T-helper 2 cell (primary cell): ENCODE measurements around the gene GJC2.

Source experiments
- DNase-seq, 5 experiments: peaks; one replicate each; pipeline versions ENCODE4 v3.0.0 to v3.0.0-alpha.2; 2012 to 2022

Gene GJC2

DNA sequence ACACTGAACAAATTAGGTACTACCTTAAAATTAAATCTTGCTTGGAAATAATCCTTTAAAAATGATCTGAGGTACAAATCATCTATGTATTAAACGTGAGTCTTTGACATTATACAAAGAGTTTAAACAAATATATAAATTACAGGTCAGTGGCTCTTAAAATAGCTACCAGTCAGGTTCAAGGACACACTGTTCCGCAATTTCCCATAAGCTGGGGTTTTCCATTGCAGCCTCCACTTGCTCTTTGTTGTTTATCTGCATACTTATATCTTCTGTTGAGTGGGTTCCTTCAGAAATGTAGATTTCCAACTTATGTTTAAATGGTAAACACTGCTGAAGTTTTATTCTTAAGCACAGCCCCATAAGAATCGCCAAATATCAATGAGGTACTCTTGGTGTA is 34.9 kb upstream of the GJC2 start:
- DNase-seq, result no peak

GRCh38 chr1:228117335-228117734 is 32.4 kb upstream of the GJC2 start:
- DNase-seq, result no peak

- no peak for DNase-seq
Observed at GRCh38 chr1:228118040-228118439, 31.7 kb upstream of the GJC2 start.

- DNase-seq, result no peak
Observed at GRCh38 chr1:228120351-228120750, 29.4 kb upstream of the GJC2 start.

- no peak for DNase-seq
Observed at GRCh38 chr1:228120857-228121489, 28.8 kb upstream of the GJC2 start.

GRCh38 chr1:228122921-228123441 is 26.7 kb upstream of the GJC2 start:
- DNase-seq, result no peak

DNA sequence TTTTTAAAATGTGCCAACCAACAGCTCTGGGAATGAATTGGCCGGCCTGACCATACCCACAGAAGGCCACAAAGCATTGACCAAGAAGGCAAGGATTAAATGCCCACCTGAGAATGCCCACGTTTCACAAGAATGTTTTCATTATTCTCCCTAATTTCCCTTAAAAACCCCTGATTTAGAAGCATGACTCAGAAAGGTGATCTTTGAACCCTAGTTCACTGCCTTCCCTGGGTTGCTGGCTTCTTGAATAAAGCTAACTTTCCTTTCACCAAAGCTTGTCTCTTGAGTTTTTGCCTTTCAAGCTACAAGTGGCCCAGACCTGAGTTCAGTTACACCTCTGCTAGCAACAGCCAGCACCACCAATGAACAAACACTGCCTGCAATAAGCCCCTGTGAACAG is 26.2 kb upstream of the GJC2 start:
- DNase-seq, result no peak

DNA sequence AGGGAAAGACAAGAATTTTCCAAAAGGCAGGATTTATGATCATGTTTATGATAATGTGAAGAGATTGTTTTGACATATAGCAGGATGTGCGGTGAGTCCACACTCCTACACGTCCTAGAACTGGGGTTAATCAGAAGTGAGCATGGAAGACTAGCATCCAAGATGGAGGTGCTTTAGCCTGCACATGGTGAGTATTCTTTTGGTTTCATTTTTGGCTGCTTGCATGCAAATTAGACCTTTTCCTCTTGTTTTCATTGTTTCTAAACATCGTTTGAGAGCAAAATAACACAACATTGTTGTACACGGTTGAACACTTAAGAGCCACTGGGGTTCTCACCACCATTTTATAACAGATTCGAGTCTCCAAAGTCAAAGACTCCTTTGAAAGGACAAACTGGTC is 24.5 kb upstream of the GJC2 start:
- DNase-seq, result no peak

DNA sequence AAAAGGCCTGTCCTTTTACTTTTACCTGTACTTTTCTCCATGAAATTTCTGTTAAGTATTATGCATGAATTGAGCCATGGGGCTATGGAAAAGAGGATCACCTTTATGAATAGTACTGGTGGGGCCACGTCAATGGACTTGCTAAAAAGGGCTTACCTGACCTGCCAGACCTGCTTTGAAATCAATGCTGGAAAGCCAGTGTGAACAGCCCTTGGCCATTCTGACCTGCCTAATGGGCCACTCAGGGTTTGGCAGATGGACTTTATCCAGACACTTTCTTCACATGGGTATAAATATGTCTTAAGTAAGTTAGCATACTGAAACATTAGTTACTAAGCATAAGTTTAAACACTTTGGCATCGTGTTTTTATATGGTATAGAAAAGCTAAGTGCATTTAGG is 18.0 kb upstream of the GJC2 start:
- DNase-seq, result no peak

- DNase-seq, result no peak
Observed at GRCh38 chr1:228134591-228134990, 15.1 kb upstream of the GJC2 start.

DNA sequence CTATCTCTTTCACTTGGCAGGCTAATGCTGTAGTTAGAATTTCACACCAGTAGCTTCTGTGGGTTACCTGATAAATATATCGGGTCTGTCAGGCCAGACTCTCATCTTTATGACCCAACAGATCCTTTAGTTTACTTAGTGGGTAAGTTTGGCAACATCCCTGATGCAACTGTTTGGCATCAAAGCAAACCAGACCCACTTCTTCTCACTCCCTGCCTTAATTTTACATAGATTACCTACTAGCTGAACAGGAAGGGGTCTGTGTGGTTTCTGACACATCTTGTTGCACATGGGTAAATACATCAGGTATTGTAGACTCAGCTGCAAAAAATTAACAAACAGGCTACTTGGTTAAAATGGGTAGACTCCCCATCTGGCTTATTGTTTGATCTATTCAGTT is 12.8 kb upstream of the GJC2 start:
- DNase-seq, result peak in 2 of 5 experiments; percentile 38 to 73

- DNase-seq, result peak in 1 of 5 experiments; percentile 7
Observed at GRCh38 chr1:228139406-228139930, 10.3 kb upstream of the GJC2 start.

DNA sequence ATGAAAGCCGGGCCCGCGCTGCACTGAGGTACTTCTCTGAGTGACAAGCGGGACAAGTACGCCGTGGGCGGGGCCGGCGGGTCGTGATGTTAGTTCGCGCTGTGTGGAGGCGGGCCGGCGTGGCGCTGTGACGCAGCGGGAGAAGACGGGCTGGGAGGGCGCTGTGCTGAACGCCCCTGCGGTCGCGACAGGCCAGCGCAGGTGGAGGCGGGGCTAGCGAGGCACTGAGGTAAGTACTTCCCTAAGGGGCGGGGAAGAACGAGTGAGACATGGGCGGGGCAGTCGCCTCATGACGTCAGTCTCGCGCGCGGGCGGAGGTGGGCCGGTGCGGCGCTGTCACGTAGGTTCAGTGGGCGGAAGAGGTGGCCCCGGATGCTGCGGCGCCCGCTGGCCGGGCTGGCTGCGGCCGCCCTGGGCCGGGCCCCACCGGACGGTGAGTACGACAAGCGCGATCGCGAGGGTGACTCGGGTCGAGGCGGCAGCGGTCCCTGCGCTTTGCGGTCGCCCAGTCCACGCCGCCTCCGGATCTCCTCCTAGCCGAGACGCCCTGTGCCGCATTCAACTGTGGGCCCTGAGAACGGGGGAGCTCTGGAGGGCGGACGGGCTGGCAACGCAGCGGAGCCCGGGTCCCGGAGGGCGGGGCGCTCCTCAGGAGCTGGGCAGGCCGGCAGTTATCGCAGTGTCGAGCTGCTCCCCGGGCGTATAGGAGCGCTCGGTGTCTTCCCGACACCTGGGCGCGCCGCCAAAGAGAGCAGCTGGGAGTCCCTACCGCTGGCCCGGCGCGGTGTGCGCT is 9.6 kb upstream of the GJC2 start, which contains the start of gene GUK1:
Gene GUK1 (plus strand): TSS at position 349 of the 793 bp plus-strand sequence. CDS start 24 bp downstream, at position 373.
- DNase-seq, result peak; percentile 100

DNA sequence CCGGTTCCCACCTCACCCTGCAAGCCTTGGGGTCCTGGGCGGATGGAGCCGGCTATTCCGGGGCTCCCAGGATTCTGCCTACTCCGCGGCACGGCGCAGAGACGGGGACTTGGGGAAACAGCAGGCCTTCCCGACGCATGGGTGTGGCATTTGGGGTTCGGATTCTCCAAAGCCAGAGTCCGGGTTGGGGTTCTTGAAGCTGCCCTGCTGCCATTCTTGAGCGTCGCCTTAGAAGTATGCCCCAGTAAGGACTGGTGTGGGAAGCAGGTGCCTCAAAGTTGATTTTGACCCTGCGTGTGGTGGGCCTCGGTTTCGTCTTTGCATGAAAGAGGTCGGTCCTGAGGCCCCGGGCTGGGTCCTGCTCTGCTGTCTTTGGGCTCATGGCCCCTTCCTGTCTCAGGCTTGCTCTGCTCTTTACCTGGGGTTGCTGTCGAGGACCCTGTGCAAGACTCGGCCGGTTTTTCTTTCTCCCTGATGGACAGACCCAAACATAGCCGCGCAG is 9.0 kb upstream of the GJC2 start:
- DNase-seq, result no peak

GRCh38 chr1:228141226-228142044 is 8.3 kb upstream of the GJC2 start:
- peak in 3 of 5 experiments; percentile 8 to 58 (median 25) for DNase-seq

GRCh38 chr1:228142155-228142691 is 7.5 kb upstream of the GJC2 start:
- DNase-seq, result peak in 2 of 5 experiments; percentile 33 to 34

- DNase-seq, result no peak
Observed at GRCh38 chr1:228142701-228143136, 7.0 kb upstream of the GJC2 start.

DNA sequence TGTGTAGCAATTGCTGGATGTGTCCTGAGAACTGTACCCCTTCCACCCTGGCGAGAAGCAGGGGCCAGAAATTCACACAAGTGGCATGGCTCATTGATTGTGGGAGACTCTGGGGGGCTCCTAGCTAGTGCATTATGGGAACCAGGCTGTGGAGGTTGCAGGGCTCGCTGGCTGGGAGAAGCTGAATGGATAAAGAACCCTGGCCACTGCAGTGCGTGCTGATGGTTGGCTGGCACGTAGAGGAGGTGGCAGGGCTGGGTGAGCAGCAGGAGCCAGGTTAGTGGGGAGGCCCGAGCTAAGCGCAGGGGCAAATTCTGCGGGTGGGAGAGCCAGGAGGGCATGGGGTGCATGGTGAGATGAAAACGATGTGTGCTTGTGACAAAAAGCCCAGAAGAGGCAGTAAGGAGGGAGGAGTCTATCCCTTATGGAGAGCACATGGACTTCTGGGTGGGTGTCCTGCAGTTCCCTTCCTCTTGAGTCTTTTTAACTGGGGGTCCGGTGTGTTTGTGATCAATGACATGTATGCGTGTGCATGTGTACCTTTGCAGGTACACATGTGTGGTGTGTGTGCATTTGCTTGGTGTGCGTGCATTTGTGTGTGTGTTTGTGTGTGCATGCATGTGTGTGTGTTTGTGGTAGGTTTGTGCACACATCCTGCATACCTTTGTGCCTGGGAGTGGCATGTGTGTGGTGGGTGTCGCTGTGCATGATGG is 6.1 kb upstream of the GJC2 start:
- no peak for DNase-seq

GRCh38 chr1:228144193-228144992 is 5.3 kb upstream of the GJC2 start:
- no peak for DNase-seq

GRCh38 chr1:228144993-228145343 is 4.8 kb upstream of the GJC2 start:
- no peak for DNase-seq
